Neural progenitor cell (in vitro differentiated cells): ENCODE measurements around the gene IMP3. TPM values are rescaled to one million over a fixed set of nuclear protein-coding genes. Genes with fewer than 3 reads are reported as not detected.

Experiments
- DNase-seq: peaks from one replicate; pipeline ENCODE4 v3.0.0-alpha.2; 2016; ENCODE audit warnings: low spot score
- H2AFZ ChIP-seq: fragments of 200-600 bp; sonication (generic); replicated peaks from 2 replicates; pipeline ENCODE4 v1.6.1; 2016; ENCODE audit warnings: antibody characterized with exemption
- H3F3A ChIP-seq: fragments of 200-600 bp; sonication (generic); 2 replicates; pipeline ENCODE4 v1.6.1; 2016; ENCODE audit warnings: antibody characterized with exemption, low read depth
- H3K27ac ChIP-seq: fragments of 200-600 bp; sonication (generic); 2 replicates; pipeline ENCODE4 v1.5.1; 2016; ENCODE audit warnings: mild to moderate bottlenecking
- H3K27me3 ChIP-seq: fragments of 200-600 bp; sonication (generic); 2 replicates; pipeline ENCODE4 v1.6.1; 2016; ENCODE audit warnings: mild to moderate bottlenecking, moderate library complexity
- H3K36me3 ChIP-seq: fragments of 200-600 bp; sonication (generic); 2 replicates; pipeline ENCODE4 v1.5.1; 2016
- H3K4me1 ChIP-seq: fragments of 200-600 bp; sonication (generic); 2 replicates; pipeline ENCODE4 v1.6.1; 2016; ENCODE audit warnings: mixed run types
- H3K4me2 ChIP-seq: fragments of 200-600 bp; sonication (generic); 2 replicates; pipeline ENCODE4 v1.6.1; 2016
- H3K4me3 ChIP-seq: fragments of 200-600 bp; sonication (generic); 2 replicates; pipeline ENCODE4 v1.5.1; 2016
- H3K79me2 ChIP-seq: fragments of 200-600 bp; sonication (generic); 2 replicates; pipeline ENCODE4 v1.6.1; 2016; ENCODE audit warnings: low read depth
- H3K9ac ChIP-seq: fragments of 200-600 bp; sonication (generic); 2 replicates; pipeline ENCODE4 v1.6.1; 2016
- H3K9me3 ChIP-seq: fragments of 200-600 bp; sonication (generic); 2 replicates; pipeline ENCODE4 v1.5.1; 2016; ENCODE audit warnings: low read depth
- H4K20me1 ChIP-seq: fragments of 200-600 bp; sonication (generic); 2 replicates; pipeline ENCODE4 v1.6.1; 2016; ENCODE audit warnings: low read depth
- H3K27ac Mint-ChIP-seq: 3 replicates; pipeline ENCODE4 v1.8.0; 2021; ENCODE audit warnings: mixed read lengths
- H3K27me3 Mint-ChIP-seq: 2 replicates; pipeline ENCODE4 v1.8.0; 2022; ENCODE audit warnings: low read depth, mild to moderate bottlenecking, inconsistent platforms, moderate library complexity, mixed read lengths; ENCODE audit not compliant: insufficient read depth
- H3K36me3 Mint-ChIP-seq: 3 replicates; pipeline ENCODE4 v1.8.0; 2021; ENCODE audit warnings: mixed read lengths
- H3K4me1 Mint-ChIP-seq: 3 replicates; pipeline ENCODE4 v1.8.0; 2021; ENCODE audit warnings: mixed read lengths
- H3K4me3 Mint-ChIP-seq: 3 replicates; pipeline ENCODE4 v1.8.0; 2021; ENCODE audit warnings: mild to moderate bottlenecking, moderate library complexity, mixed read lengths
- H3K9me3 Mint-ChIP-seq: 3 replicates; pipeline ENCODE4 v1.8.0; 2020; ENCODE audit warnings: mixed read lengths
- EZH2 ChIP-seq: fragments of 200-600 bp; sonication (generic); IDR thresholded peaks from 2 replicates; pipeline ENCODE4 v1.6.1; 2017; ENCODE audit warnings: antibody characterized with exemption, mild to moderate bottlenecking, moderate library complexity
- EZH2phosphoT487 ChIP-seq: fragments of 200-600 bp; sonication (generic); IDR thresholded peaks from 2 replicates; pipeline ENCODE4 v1.6.1; 2017; ENCODE audit warnings: antibody characterized with exemption
- total RNA-seq: library from RNA; depleted of rRNA; stranded (reverse); fragments of >200 nt; gene quantifications from 2 replicates; pipeline ENCODE4 v1.2.3, GENCODE V29; 2015; ENCODE audit warnings: low replicate concordance
- TF ChIP-seq, protein P1 (sequence below): fragments of 200-600 bp; sonication (generic); IDR thresholded peaks from 2 replicates; pipeline ENCODE4 v1.5.1; 2017; ENCODE audit warnings: antibody characterized with exemption, mild to moderate bottlenecking

The IMP3 gene
- total RNA-seq, 1 donor from 2014 or later = 62.1 TPM

DNA sequence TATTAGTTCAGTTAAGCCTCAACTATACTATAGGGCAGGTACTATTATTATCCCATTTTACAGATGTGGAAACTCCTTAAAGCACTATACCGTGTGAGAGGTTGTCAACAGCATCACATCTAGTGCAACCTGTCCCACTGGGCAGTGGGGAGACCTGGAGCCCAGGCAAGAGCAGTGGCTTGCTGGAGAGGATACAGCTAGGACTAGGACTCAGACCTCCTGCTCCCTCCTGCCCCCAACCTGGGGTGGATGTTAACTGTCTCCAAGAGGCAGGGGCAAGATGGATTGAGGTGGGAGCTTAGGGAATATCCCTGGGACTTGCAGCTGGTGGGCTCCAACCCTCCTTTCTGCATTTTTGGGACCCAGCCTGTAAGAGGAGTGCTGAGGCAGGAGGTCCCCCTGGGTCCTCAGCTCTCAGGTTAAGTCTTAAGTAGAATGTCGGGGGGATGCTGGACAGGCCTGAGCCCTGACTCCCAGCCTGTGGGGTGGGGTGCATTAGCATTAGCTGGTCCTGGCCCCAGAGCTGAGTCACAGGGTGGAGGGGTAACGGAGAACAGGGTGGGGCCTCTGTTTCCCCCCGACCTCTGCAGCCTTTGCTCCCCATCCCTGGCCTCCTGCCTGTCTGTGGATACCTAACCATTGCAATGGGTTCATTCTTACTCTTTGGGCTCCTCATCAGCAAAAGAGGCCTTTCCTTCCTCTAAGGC lies 14.3 kb upstream of the IMP3 start:
- H3K27me3 Mint-ChIP-seq = peaks cover 2% of the 10 kb centered on the region
- no peak overlapping the region for H3K4me3 Mint-ChIP-seq
- peaks cover 18% of the 10 kb centered on the region for H3K36me3 Mint-ChIP-seq
- H3F3A ChIP-seq = no peaks in the 10 kb centered on the region
- H3K27me3 ChIP-seq = no peaks in the 10 kb centered on the region
- H2AFZ ChIP-seq = no peak overlapping the region
- DNase-seq = no peak
- TF ChIP-seq, protein P1, sequence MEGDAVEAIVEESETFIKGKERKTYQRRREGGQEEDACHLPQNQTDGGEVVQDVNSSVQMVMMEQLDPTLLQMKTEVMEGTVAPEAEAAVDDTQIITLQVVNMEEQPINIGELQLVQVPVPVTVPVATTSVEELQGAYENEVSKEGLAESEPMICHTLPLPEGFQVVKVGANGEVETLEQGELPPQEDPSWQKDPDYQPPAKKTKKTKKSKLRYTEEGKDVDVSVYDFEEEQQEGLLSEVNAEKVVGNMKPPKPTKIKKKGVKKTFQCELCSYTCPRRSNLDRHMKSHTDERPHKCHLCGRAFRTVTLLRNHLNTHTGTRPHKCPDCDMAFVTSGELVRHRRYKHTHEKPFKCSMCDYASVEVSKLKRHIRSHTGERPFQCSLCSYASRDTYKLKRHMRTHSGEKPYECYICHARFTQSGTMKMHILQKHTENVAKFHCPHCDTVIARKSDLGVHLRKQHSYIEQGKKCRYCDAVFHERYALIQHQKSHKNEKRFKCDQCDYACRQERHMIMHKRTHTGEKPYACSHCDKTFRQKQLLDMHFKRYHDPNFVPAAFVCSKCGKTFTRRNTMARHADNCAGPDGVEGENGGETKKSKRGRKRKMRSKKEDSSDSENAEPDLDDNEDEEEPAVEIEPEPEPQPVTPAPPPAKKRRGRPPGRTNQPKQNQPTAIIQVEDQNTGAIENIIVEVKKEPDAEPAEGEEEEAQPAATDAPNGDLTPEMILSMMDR = no peak
- TF ChIP-seq EZH2 (no peak), EZH2phosphoT487 (no peak)
- no peak overlapping the region for H3K27ac ChIP-seq
- H3K79me2 ChIP-seq = peaks cover 58% of the 10 kb centered on the region
- H3K4me2 ChIP-seq = no peak overlapping the region
- H3K36me3 ChIP-seq = no peaks in the 10 kb centered on the region
- no peak overlapping the region for H3K27ac Mint-ChIP-seq
- H3K9me3 ChIP-seq = no peaks in the 10 kb centered on the region
- peaks cover 38% of the 10 kb centered on the region for H3K4me1 ChIP-seq
- H3K4me1 Mint-ChIP-seq = peaks cover 42% of the 10 kb centered on the region
- no peaks in the 10 kb centered on the region for H3K9me3 Mint-ChIP-seq
- H3K4me3 ChIP-seq = no peak overlapping the region
- peaks cover 83% of the 10 kb centered on the region for H4K20me1 ChIP-seq
- peak overlapping the region; percentile 32 for H3K9ac ChIP-seq

- Histone ChIP-seq H2AFZ (no peak overlapping the region), H3K9ac (no peak overlapping the region), H4K20me1 (peaks cover 86% of the 10 kb centered on the region), H3K4me1 (peaks cover 45% of the 10 kb centered on the region), H3F3A (peaks cover 6% of the 10 kb centered on the region), H3K9me3 (no peaks in the 10 kb centered on the region), H3K79me2 (peaks cover 67% of the 10 kb centered on the region), H3K27me3 (no peaks in the 10 kb centered on the region), H3K4me3 (no peak overlapping the region), H3K27ac (no peak overlapping the region), H3K36me3 (no peaks in the 10 kb centered on the region), H3K4me2 (peak overlapping the region; percentile 92)
- Mint-ChIP-seq H3K4me1 (peaks cover 50% of the 10 kb centered on the region), H3K36me3 (peaks cover 18% of the 10 kb centered on the region), H3K27ac (peak overlapping the region; percentile 78), H3K4me3 (no peak overlapping the region), H3K9me3 (no peaks in the 10 kb centered on the region), H3K27me3 (peaks cover 2% of the 10 kb centered on the region)
- DNase-seq = peak; percentile 29
- no peak for TF ChIP-seq EZH2phosphoT487
- no peak for TF ChIP-seq EZH2
- TF ChIP-seq, protein P1 = no peak
Observed at GRCh38 chr15:75653347-75653913, 13.4 kb upstream of the IMP3 start.

DNA sequence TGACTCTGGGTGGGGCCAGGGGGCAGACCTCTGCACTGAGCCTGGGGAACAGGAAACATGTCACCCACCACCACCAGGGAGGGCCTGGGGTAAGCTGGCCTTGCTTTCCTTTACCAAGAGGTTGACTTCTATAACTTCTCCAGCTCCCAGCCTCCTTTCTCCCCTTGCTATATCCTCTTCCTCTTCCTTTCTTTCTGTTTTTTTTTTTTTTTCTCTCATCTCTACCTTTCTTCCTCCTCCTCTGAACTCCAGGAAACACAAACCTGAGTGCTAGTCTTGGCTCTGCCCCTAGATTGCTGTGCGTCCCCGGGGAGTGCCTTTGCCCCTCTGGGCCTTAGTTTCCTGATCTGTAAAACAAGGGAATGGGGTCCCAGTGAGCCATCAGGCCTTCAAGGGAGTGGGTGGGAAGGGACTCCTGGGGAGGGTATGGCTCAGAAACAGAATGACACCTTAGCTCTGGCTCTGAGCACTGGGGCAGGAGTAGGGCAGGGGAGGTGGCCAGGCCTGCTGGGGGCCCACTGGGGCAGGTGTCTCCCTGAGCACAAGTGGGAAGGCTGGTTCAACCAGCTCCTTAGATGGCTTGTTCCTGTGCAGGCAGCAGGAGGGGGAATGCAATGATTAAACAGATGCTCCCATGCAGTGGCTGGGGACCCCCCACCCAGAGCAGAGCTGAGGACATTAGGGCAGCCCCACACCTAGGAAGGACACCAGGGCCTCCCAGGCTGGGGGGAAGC lies 12.0 kb upstream of the IMP3 start:
- peaks cover 21% of the 10 kb centered on the region for H3F3A ChIP-seq
- H2AFZ ChIP-seq = no peak overlapping the region
- no peak for DNase-seq
- no peak overlapping the region for H3K27ac Mint-ChIP-seq
- peak overlapping the region; percentile 92 for H3K4me2 ChIP-seq
- peaks cover 2% of the 10 kb centered on the region for H3K27me3 Mint-ChIP-seq
- peaks cover 82% of the 10 kb centered on the region for H4K20me1 ChIP-seq
- H3K27me3 ChIP-seq = peaks cover 2% of the 10 kb centered on the region
- no peak overlapping the region for H3K27ac ChIP-seq
- H3K9me3 Mint-ChIP-seq = no peaks in the 10 kb centered on the region
- H3K9ac ChIP-seq = peak overlapping the region; percentile 37
- H3K4me3 Mint-ChIP-seq = no peak overlapping the region
- H3K4me1 ChIP-seq = peaks cover 45% of the 10 kb centered on the region
- H3K79me2 ChIP-seq = peaks cover 68% of the 10 kb centered on the region
- peak overlapping the region; percentile 12 for H3K4me3 ChIP-seq
- TF ChIP-seq, protein P1 = no peak
- no peak for TF ChIP-seq EZH2
- TF ChIP-seq EZH2phosphoT487 = no peak
- H3K36me3 Mint-ChIP-seq = peaks cover 18% of the 10 kb centered on the region
- H3K36me3 ChIP-seq = no peaks in the 10 kb centered on the region
- H3K9me3 ChIP-seq = no peaks in the 10 kb centered on the region
- H3K4me1 Mint-ChIP-seq = peaks cover 48% of the 10 kb centered on the region
